Retinal pigment epithelial cell (primary cell): ENCODE results near the gene NTN4.

Experiments used
- DNase-seq: peaks from one replicate; pipeline ENCODE4 v3.0.0-alpha.2; 2010; ENCODE audit warnings: low read depth
- H3K4me3 ChIP-seq: 2 replicates; pipeline ENCODE4 v1.5.1; 2011; ENCODE audit warnings: mild to moderate bottlenecking, low read length, control low read depth, moderate library complexity
- CTCF ChIP-seq: conservative IDR thresholded peaks from 2 replicates; pipeline ENCODE4 v1.5.1; 2011; ENCODE audit warnings: low read depth, low read length, control low read depth, inconsistent platforms

The NTN4 gene

GRCh38 chr12:95808146-95808545 lies 17.6 kb upstream of the NTN4 start:
- DNase-seq = no peak
- no peak for TF ChIP-seq CTCF
- no peak overlapping the region for H3K4me3 ChIP-seq

GRCh38 chr12:95805864-95806671 lies 15.5 kb upstream of the NTN4 start:
- H3K4me3 ChIP-seq = no peak overlapping the region
- DNase-seq = peak; percentile 73
- TF ChIP-seq CTCF = no peak

- DNase-seq = no peak
- no peak for TF ChIP-seq CTCF
- H3K4me3 ChIP-seq = no peak overlapping the region
Observed at GRCh38 chr12:95804291-95804690, 13.7 kb upstream of the NTN4 start.

GRCh38 chr12:95803817-95804216 lies 13.3 kb upstream of the NTN4 start:
- no peak for DNase-seq
- no peak for TF ChIP-seq CTCF
- H3K4me3 ChIP-seq = no peak overlapping the region

GRCh38 chr12:95802482-95803270 lies 12.1 kb upstream of the NTN4 start:
- peak; percentile 87 for DNase-seq
- no peak overlapping the region for H3K4me3 ChIP-seq
- TF ChIP-seq CTCF = no peak

- no peak for DNase-seq
- H3K4me3 ChIP-seq = no peak overlapping the region
- no peak for TF ChIP-seq CTCF
Observed at GRCh38 chr12:95796982-95797289, 6.4 kb upstream of the NTN4 start.
